Skin of body (tissue), 2 donors: ENCODE results near the gene PHPT1. TPM values are rescaled to one million over a fixed set of nuclear protein-coding genes. Genes with fewer than 3 reads are reported as not detected.

Experiments
- DNase-seq: peaks from one replicate; lab custom pipeline; 2025; lab: John Stamatoyannopoulos, UW
- total RNA-seq: library from RNA; depleted of rRNA; stranded (reverse); fragments of >200 nt; gene quantifications from one replicate; pipeline ENCODE4 v1.2.3, GENCODE V29; 2014

PHPT1 gene
- total RNA-seq, 1 donor from 2014 or later = 70.4 TPM

GRCh38 chr9:136847826-136848392 is 1.3 kb upstream of the PHPT1 start:
- peak; percentile 55 for DNase-seq

DNA sequence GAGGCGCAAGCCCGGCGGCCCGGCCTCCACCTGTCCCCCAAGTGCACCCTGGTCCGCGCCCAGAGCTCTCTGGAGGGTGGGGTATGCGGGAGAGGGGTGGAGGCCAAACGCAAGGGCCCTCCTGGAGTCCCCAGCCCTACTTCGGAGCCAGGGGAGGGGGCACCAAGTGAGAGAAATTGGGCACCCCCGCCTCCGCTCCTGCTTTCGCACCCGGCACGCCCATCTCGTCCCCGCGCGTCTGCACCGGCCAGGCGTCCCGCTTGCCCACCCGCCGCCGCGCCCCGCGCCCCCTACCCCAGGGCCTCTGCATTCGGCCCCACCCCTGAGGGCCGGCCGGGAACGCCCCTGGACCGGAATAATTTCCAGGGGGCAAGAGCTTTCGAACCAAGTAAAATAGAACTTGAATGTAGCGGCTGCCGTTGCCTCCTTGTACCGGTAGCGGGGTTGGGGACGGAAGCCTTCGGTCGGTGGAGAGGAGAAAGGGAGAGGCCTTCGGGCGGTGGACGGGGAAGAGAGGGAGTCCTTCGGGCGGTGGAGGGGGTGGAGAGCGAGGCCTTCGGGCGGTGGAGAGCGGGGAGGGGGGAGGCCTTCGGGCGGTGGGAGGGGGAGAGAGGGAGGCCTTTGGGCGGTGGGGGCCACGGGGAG is 694 bp upstream of the PHPT1 start:
- no peak for DNase-seq

DNA sequence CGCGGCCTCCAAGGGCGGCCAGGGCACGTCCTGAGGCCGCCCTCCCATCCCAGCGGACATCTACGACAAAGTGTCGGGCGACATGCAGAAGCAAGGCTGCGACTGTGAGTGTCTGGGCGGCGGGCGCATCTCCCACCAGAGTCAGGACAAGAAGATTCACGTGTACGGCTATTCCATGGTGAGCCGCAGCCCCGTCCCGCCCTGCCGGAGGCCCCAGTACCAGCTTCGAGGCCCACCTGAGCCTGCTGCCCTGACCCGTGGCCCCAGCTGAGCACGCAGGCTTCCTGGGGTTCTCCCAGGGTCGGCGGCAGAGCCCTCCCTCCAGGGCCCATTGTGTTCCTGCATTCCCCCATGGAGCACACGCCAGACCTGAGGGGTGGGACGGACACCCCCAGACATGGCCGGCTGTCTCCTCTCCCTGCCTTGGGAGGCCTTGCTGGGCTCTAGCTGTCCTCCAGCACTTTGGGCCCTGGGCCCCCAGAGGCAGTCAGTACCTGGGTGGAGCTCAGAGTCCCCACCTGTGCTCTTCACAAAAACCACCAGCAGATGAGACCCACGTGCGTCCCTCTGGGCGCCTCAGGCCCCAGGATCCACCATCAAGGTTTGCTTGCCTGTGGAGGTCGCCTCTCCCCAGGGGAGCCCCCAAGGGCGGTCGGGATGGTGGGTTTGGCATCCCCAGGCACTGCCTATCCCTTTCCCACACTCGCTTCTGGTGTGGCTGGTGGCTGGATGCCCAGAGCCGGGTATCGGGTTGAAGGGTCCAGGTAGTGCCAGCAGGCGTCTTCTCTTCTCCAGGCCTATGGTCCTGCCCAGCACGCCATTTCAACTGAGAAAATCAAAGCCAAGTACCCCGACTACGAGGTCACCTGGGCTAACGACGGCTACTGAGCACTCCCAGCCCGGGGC is 1.0 kb downstream of the PHPT1 start:
- DNase-seq = no peak

GRCh38 chr9:136850866-136851775 is 1.9 kb downstream of the PHPT1 start:
- no peak for DNase-seq

GRCh38 chr9:136851941-136852663 is 2.9 kb downstream of the PHPT1 start, which contains the start of gene MAMDC4:
TSS of gene MAMDC4 (plus strand) at chr9:136852346. CDS start at chr9:136852417, 71 bp downstream.
- DNase-seq = no peak

DNA sequence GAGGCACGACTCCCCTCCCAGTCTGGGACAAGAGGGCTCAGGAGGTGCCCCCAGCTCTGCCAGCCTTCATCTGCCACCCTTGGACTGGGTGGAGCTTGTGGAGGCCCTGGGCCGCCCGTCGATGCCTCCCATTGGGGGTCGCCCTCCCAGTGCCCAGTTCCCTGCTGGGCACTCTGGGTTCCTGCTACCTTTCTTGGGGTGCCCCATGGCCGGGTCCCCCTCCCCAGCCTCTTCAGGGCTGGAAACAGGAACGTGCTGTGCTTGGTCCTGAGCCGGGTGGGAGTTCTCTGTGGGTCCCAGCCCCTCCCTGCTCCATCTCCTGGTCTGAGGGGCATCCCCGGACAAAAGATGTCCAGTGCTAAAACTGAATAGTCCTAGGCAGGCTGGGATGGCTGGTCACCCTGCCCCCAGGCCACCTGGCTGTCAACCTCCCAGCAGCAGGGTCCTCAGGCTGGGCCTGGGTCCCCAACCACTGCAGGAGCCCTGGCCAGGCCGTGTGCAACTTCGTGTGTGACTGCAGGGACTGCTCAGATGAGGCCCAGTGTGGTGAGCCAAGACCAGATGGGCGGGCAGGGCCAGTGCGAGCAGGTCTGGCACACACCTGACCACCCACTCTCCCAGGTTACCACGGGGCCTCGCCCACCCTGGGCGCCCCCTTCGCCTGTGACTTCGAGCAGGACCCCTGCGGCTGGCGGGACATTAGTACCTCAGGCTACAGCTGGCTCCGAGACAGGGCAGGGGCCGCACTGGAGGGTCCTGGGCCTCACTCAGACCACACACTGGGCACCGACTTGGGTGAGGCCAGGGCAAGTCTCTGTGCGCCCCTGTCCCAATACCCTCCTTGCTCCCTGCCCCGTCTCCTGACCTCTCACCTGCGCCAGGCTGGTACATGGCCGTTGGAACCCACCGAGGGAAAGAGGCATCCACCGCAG is 3.7 kb downstream of the PHPT1 start:
- no peak for DNase-seq

DNA sequence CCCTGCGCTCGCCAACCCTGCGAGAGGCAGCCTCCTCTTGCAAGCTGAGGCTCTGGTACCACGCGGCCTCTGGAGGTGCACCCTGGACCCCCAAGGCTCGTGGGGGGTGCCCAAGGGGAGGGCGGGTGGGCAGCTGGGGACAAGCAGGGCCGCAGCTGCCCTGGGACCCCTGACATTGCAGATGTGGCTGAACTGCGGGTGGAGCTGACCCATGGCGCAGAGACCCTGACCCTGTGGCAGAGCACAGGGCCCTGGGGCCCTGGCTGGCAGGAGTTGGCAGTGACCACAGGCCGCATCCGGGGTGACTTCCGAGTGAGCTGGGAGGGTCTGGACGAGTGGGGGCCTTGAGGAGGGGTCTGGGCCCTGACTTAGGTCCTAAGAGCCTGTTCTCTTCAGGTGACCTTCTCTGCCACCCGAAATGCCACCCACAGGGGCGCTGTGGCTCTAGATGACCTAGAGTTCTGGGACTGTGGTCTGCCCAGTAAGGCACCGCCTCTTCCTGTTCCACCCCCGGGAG is 4.4 kb downstream of the PHPT1 start:
- DNase-seq = no peak

- no peak for DNase-seq
Observed at GRCh38 chr9:136854113-136854841, 5.1 kb downstream of the PHPT1 start.

- no peak for DNase-seq
Observed at GRCh38 chr9:136854842-136855460, 5.7 kb downstream of the PHPT1 start.

DNA sequence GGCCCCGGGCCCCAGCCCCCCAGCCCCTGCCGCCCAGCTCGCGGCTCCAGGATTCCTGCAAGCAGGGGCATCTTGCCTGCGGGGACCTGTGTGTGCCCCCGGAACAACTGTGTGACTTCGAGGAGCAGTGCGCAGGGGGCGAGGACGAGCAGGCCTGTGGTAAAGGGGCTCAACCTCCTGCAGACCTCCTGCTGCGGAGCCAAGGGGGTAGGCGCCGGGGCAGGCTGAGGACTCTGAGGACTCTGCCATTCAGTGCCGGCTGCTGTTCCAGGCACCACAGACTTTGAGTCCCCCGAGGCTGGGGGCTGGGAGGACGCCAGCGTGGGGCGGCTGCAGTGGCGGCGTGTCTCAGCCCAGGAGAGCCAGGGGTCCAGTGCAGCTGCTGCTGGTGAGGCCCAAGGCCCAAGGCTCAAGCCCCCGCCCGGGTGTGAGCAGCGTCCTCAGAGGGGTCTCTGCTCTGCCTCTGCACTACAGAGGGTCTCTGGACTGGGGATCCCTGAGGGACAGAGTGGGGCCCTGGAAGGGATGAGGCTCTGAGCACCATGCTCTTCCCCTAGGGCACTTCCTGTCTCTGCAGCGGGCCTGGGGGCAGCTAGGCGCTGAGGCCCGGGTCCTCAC is 6.4 kb downstream of the PHPT1 start:
- no peak for DNase-seq

DNA sequence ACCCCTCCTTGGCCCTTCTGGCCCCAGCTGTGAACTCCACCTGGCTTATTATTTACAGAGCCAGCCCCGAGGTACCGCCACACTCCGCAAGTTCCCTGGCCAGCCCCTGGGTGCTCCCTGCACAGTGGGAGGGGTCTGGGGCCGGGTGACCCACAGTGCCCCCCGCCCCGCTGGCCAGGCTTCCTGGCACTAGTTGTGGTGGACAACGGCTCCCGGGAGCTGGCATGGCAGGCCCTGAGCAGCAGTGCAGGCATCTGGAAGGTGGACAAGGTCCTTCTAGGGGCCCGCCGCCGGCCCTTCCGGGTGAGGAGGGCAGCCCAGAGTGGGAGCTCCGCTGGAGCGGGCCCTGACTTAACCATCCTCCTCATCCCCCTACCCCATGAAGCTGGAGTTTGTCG is 6.9 kb downstream of the PHPT1 start:
- DNase-seq = no peak

GRCh38 chr9:136856541-136857141 is 7.4 kb downstream of the PHPT1 start:
- no peak for DNase-seq

GRCh38 chr9:136857166-136857565 is 8.0 kb downstream of the PHPT1 start:
- DNase-seq = no peak

DNA sequence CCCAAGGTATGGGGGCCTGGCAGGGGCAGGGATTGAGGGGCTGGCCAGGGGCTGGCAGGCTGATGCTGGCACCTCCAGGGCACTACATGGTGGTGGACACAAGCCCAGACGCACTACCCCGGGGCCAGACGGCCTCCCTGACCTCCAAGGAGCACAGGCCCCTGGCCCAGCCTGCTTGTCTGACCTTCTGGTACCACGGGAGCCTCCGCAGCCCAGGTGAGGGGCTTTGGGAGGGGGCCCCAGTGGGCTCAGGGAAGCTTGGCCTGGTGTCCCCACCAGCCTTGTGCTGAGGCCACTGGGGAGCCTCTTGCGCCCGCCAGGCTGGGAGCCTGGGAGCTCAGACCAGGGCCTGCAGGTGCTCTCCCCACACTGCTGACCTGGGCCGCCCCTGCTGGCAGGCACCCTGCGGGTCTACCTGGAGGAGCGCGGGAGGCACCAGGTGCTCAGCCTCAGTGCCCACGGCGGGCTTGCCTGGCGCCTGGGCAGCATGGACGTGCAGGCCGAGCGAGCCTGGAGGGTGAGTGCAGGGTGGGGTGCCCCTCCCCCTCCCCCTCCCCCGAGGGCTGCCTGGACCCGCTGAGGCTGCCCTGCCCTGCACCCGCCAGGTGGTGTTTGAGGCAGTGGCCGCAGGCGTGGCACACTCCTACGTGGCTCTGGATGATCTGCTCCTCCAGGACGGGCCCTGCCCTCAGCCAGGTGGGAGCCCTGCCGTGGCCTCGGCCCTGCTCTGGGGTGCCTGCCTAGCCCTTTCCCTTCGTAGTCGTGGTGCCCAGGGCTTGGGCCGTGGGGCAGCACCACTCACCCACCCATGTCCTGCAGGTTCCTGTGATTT is 8.6 kb downstream of the PHPT1 start:
- no peak for DNase-seq

DNA sequence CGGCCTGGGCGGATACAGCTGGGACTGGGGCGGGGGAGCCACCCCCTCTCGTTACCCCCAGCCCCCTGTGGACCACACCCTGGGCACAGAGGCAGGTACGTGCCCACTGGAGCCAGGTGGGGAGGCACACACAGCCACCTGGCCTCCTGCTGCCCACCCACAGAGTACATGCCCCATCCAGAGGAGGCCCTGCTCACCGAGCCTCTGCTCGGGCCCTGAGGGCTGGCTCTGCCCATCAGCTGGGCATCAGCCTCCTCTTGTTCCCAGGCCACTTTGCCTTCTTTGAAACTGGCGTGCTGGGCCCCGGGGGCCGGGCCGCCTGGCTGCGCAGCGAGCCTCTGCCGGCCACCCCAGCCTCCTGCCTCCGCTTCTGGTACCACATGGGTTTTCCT is 9.2 kb downstream of the PHPT1 start:
- no peak for DNase-seq
